Activated B cell treated with CpG ODN at 0.5 μM for 24 hours (primary cell): ENCODE data around the gene NOL3. TPM values are rescaled to one million over a fixed set of nuclear protein-coding genes. Genes with fewer than 3 reads are reported as not detected.

Source experiments
- ATAC-seq: fragments of 200-7000 bp; cut with Tn5 transposase; one replicate; pipeline ENCODE4 v1.10.0; 2021; ENCODE audit warnings: low read depth, mild to moderate bottlenecking, moderate library complexity
- CTCF ChIA-PET: fragments of 350-600 bp; sonication (Branson Sonifier 250); formaldehyde crosslinking; loops from one replicate; lab custom pipeline; 2021; ENCODE audit warnings: antibody characterized with exemption; lab: Charles Lee
- POLR2A ChIA-PET: fragments of 350-600 bp; sonication (Branson Sonifier 250); formaldehyde crosslinking; loops from one replicate; lab custom pipeline; 2021; ENCODE audit warnings: antibody characterized with exemption; lab: Charles Lee
- DNase-seq: peaks from one replicate; pipeline ENCODE4 v3.0.0; 2022
- H3K27ac Mint-ChIP-seq: one replicate; pipeline ENCODE4 v1.8.0; 2020; ENCODE audit warnings: mixed read lengths
- H3K27me3 Mint-ChIP-seq: one replicate; pipeline ENCODE4 v1.8.0; 2021; ENCODE audit warnings: mixed read lengths
- H3K36me3 Mint-ChIP-seq: one replicate; pipeline ENCODE4 v1.8.0; 2021; ENCODE audit warnings: low read depth, mixed read lengths
- H3K4me1 Mint-ChIP-seq: one replicate; pipeline ENCODE4 v1.8.0; 2021; ENCODE audit warnings: mixed read lengths
- H3K4me3 Mint-ChIP-seq: one replicate; pipeline ENCODE4 v1.8.0; 2020; ENCODE audit warnings: mild to moderate bottlenecking, mixed read lengths
- H3K9me3 Mint-ChIP-seq: one replicate; pipeline ENCODE4 v1.8.0; 2020; ENCODE audit warnings: mixed read lengths
- intact Hi-C: fragments of 100-400 bp; cut with micrococcal nuclease; formaldehyde crosslinking; loops from one replicate; pipeline ENCODE4 v1.15.1; 2024
- total RNA-seq: library from RNA; stranded (reverse); gene quantifications from 2 replicates; pipeline ENCODE4 v1.2.3, GENCODE V29; 2022
- TF ChIP-seq, protein P1 (sequence below): fragments of 200-600 bp; IDR thresholded peaks from one replicate; pipeline ENCODE4 v1.8.0; 2022; ENCODE audit warnings: antibody characterized with exemption, mild to moderate bottlenecking

The NOL3 gene
- total RNA-seq, 1 donor from 2014 or later, result 0.64 TPM

DNA sequence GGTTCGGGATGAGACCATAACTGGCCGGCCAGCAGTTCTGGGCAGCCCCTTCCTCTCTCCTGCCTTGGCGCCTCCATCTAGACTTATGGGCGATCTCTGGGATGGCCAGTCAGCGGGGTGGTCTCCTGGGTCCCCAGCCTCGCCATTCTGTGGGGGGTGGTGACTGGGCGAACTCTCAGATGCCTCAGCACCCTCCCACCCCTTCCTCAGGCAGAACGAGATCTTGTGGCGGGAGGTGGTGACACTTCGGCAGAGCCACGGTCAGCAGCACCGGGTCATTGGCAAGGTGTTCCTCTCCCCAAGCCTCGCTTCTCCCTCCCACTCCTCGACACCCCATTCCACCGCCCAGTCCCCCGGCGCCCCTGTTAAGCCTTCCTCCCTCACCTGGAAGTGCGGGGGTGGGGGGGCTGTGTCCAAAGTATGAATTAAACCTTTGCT, 4.2 kb upstream of the NOL3 start:
- H3K4me1 Mint-ChIP-seq, result peaks cover 34% of the 10 kb centered on the region
- intact Hi-C loops, result no loop called here
- no peak overlapping the region for H3K4me3 Mint-ChIP-seq
- ChIA-PET CTCF (no interaction called here), POLR2A (no interaction called here)
- H3K27ac Mint-ChIP-seq, result no peak overlapping the region
- H3K36me3 Mint-ChIP-seq, result no peaks in the 10 kb centered on the region
- H3K9me3 Mint-ChIP-seq, result no peaks in the 10 kb centered on the region
- DNase-seq, result no peak
- peaks cover 60% of the 10 kb centered on the region for H3K27me3 Mint-ChIP-seq
- ATAC-seq, result no peak
- TF ChIP-seq, protein P1, sequence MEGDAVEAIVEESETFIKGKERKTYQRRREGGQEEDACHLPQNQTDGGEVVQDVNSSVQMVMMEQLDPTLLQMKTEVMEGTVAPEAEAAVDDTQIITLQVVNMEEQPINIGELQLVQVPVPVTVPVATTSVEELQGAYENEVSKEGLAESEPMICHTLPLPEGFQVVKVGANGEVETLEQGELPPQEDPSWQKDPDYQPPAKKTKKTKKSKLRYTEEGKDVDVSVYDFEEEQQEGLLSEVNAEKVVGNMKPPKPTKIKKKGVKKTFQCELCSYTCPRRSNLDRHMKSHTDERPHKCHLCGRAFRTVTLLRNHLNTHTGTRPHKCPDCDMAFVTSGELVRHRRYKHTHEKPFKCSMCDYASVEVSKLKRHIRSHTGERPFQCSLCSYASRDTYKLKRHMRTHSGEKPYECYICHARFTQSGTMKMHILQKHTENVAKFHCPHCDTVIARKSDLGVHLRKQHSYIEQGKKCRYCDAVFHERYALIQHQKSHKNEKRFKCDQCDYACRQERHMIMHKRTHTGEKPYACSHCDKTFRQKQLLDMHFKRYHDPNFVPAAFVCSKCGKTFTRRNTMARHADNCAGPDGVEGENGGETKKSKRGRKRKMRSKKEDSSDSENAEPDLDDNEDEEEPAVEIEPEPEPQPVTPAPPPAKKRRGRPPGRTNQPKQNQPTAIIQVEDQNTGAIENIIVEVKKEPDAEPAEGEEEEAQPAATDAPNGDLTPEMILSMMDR, result no peak

DNA sequence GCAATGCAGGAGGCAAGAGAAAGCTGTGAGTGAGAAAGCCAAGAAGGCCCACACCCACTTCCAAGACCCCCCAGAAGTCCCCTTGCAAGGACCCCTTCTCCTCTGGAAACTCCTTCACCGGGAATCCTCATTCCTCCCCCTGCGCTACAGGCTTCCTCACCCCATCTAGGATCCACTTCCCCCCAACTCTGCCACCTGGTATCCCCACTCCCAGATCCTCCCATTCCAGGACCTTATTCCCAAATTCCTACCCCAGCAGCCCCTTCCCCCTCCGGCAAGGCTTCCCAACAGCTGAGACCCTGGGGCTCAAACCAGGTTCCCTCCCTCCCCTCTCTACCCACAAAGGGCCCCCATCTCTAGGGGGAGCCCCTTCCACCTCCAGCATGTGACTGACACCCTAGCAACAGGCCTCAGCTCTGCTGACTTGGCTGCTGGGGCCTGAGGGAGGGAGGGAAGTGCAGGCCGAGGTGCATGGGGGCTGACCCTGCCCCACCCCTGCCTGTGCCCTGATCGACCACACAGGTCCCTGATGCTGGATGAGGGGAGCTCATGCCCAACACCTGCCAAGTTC, 3.7 kb upstream of the NOL3 start:
- no peak overlapping the region for H3K4me3 Mint-ChIP-seq
- intact Hi-C loops, result no loop called here
- ChIA-PET POLR2A (no interaction called here), CTCF (no interaction called here)
- no peaks in the 10 kb centered on the region for H3K9me3 Mint-ChIP-seq
- H3K27me3 Mint-ChIP-seq, result peaks cover 63% of the 10 kb centered on the region
- TF ChIP-seq, protein P1, result no peak
- DNase-seq, result no peak
- H3K4me1 Mint-ChIP-seq, result peaks cover 35% of the 10 kb centered on the region
- H3K36me3 Mint-ChIP-seq, result no peaks in the 10 kb centered on the region
- no peak for ATAC-seq
- no peak overlapping the region for H3K27ac Mint-ChIP-seq

- ChIA-PET POLR2A (no interaction called here), CTCF (no interaction called here)
- Mint-ChIP-seq H3K4me1 (peaks cover 29% of the 10 kb centered on the region), H3K36me3 (no peaks in the 10 kb centered on the region), H3K27me3 (peaks cover 62% of the 10 kb centered on the region), H3K4me3 (no peak overlapping the region), H3K9me3 (no peaks in the 10 kb centered on the region), H3K27ac (no peak overlapping the region)
- intact Hi-C loops, result no loop called here
- TF ChIP-seq, protein P1, result no peak
- DNase-seq (no peak), ATAC-seq (no peak)
Observed at GRCh38 chr16:67167588-67167987, 2.8 kb upstream of the NOL3 start.

GRCh38 chr16:67169011-67169451, 1.3 kb upstream of the NOL3 start:
- POLR2A ChIA-PET, result interaction anchor here (1.4 kb wide), 1 partner anchor 8 kb away, joined by 3 read pairs; no protein-coding TSS in a partner anchor
- H3K9me3 Mint-ChIP-seq, result no peaks in the 10 kb centered on the region
- no peak for DNase-seq

GRCh38 chr16:67169642-67170167, 633 bp upstream of the NOL3 start:
- ATAC-seq (no peak), DNase-seq (no peak)
- H3K27ac Mint-ChIP-seq, result no peak overlapping the region
- ChIA-PET POLR2A (interaction anchor here (1.4 kb wide), 1 partner anchor 9 kb away, joined by 3 read pairs; no protein-coding TSS in a partner anchor), CTCF (interaction anchor here (1.0 to 2.9 kb wide), 2 partner anchors 13 to 14 kb away, joined by 3 to 9 read pairs; no protein-coding TSS in a partner anchor)
- peaks cover 32% of the 10 kb centered on the region for H3K4me1 Mint-ChIP-seq
- intact Hi-C loops, result no loop called here
- no peaks in the 10 kb centered on the region for H3K36me3 Mint-ChIP-seq
- H3K4me3 Mint-ChIP-seq, result peak overlapping the region; percentile 70
- TF ChIP-seq, protein P1, result no peak
- H3K27me3 Mint-ChIP-seq, result peaks cover 69% of the 10 kb centered on the region
- H3K9me3 Mint-ChIP-seq, result no peaks in the 10 kb centered on the region

More at GRCh38 chr16:67169011-67169451, 1.3 kb upstream of the NOL3 start:
- TF ChIP-seq, protein P1, result no peak
- Mint-ChIP-seq H3K27me3 (peaks cover 71% of the 10 kb centered on the region), H3K36me3 (no peaks in the 10 kb centered on the region), H3K4me1 (peaks cover 32% of the 10 kb centered on the region), H3K27ac (no peak overlapping the region), H3K4me3 (no peak overlapping the region)
- intact Hi-C loops, result no loop called here
- CTCF ChIA-PET, result interaction anchor here (2.9 kb wide), 1 partner anchor 14 kb away, joined by 9 read pairs; no protein-coding TSS in a partner anchor
- no peak for ATAC-seq
